ENCODE results near the gene IL13.

GRCh38 chr5:132668706-132669454 lies 10.9 kb downstream of the IL13 start:
- no peak for TF ChIP-seq CTCF (conservative IDR thresholded peaks at IDR 0.05; ENCODE audit: low read depth, low read length)
- TF ChIP-seq EZH2 (IDR thresholded peaks at IDR 0.05; ENCODE audit: borderline replicate concordance, low read depth, low read length, poor library complexity, severe bottlenecking), result no peak
